HEK293 (cell line): Measurements from ENCODE around the gene LIPH.
A peak's percentile ranks its signal among the peaks of the same experiment; 100 is the strongest.

Source experiments
- CTCF ChIA-PET: fragments of 350-600 bp; formaldehyde crosslinking; extraction: SDS; loops from one replicate; lab custom pipeline; 2021; ENCODE audit warnings: antibody characterized with exemption; lab: Yijun Ruan, JAX
- POLR2A ChIA-PET: fragments of 300-600 bp; formaldehyde crosslinking; extraction: SDS; loops from one replicate; lab custom pipeline; 2020; ENCODE audit warnings: antibody characterized with exemption, inconsistent platforms; lab: Yijun Ruan, JAX
- H3K27ac ChIP-seq: fragments of 200-500 bp; sonication (Bioruptor generic); 2 replicates; pipeline ENCODE4 v1.5.1; 2014; ENCODE audit warnings: low read depth, low read length, control low read depth, inconsistent platforms; ENCODE audit errors: extremely low read depth
- H3K36me3 ChIP-seq, 2 experiments: fragments of 200-500 bp in 1 of 2; sonication (Bioruptor generic) in 1 of 2; 1 replicate in 1 of 2; 2 replicates in 1 of 2; pipeline ENCODE4 v1.5.1; 2014 to 2017; ENCODE audit warnings: inconsistent platforms in 2 of 2, low read length in 2 of 2; ENCODE audit not compliant: control insufficient read depth in 2 of 2, insufficient read depth in 1 of 2
- H3K4me1 ChIP-seq: fragments of 200-500 bp; sonication (Bioruptor generic); 2 replicates; pipeline ENCODE4 v1.5.1; 2014; ENCODE audit warnings: mild to moderate bottlenecking, low read length, inconsistent platforms; ENCODE audit not compliant: control insufficient read depth, insufficient read depth
- H3K4me3 ChIP-seq: 2 replicates; pipeline ENCODE4 v1.5.1; 2011; ENCODE audit warnings: low read depth, mild to moderate bottlenecking, control low read depth, low read length, moderate library complexity
- H3K9me3 ChIP-seq: fragments of 200-500 bp; sonication (Bioruptor generic); 2 replicates; pipeline ENCODE4 v1.5.1; 2014; ENCODE audit warnings: low read depth, low read length, inconsistent platforms; ENCODE audit not compliant: control insufficient read depth, insufficient read depth
- BCL11B ChIP-seq: fragments of 450-650 bp; formaldehyde crosslinking; IDR thresholded peaks from 2 replicates; pipeline ENCODE4 v1.5.1; 2016; ENCODE audit warnings: low read depth, missing biosample characterization, missing genetic modification characterization
- GLI4 ChIP-seq: fragments of 450-650 bp; formaldehyde crosslinking; IDR thresholded peaks from 2 replicates; pipeline ENCODE4 v1.5.1; 2016; ENCODE audit warnings: missing biosample characterization, missing genetic modification characterization
- GLIS1 ChIP-seq: fragments of 450-650 bp; formaldehyde crosslinking; IDR thresholded peaks from 2 replicates; pipeline ENCODE4 v1.5.1; 2016; ENCODE audit warnings: missing biosample characterization, missing genetic modification characterization
- KLF8 ChIP-seq: fragments of 450-650 bp; formaldehyde crosslinking; IDR thresholded peaks from 2 replicates; pipeline ENCODE4 v1.5.1; 2016; ENCODE audit warnings: missing biosample characterization, missing genetic modification characterization
- REPIN1 ChIP-seq: fragments of 450-650 bp; formaldehyde crosslinking; IDR thresholded peaks from 2 replicates; pipeline ENCODE4 v1.5.1; 2017; ENCODE audit warnings: missing biosample characterization, missing genetic modification characterization, low read depth
- SP2 ChIP-seq: fragments of 450-650 bp; formaldehyde crosslinking; IDR thresholded peaks from 2 replicates; pipeline ENCODE4 v1.5.1; 2016; ENCODE audit warnings: missing biosample characterization, missing genetic modification characterization
- ZBTB17 ChIP-seq: fragments of 450-650 bp; formaldehyde crosslinking; IDR thresholded peaks from 2 replicates; pipeline ENCODE4 v1.5.1; 2016; ENCODE audit warnings: missing biosample characterization, missing genetic modification characterization
- ZEB2 ChIP-seq: fragments of 450-650 bp; formaldehyde crosslinking; IDR thresholded peaks from 2 replicates; pipeline ENCODE4 v1.5.1; 2016; ENCODE audit warnings: missing biosample characterization, missing genetic modification characterization
- ZFP69B ChIP-seq: fragments of 450-650 bp; formaldehyde crosslinking; IDR thresholded peaks from 2 replicates; pipeline ENCODE4 v1.5.1; 2016; ENCODE audit warnings: missing biosample characterization, missing genetic modification characterization
- ZNF157 ChIP-seq: fragments of 450-650 bp; formaldehyde crosslinking; IDR thresholded peaks from 2 replicates; pipeline ENCODE4 v1.5.1; 2016; ENCODE audit warnings: missing biosample characterization, missing genetic modification characterization
- ZNF175 ChIP-seq: fragments of 450-650 bp; formaldehyde crosslinking; IDR thresholded peaks from 2 replicates; pipeline ENCODE4 v1.5.1; 2016; ENCODE audit warnings: missing biosample characterization, missing genetic modification characterization
- ZNF394 ChIP-seq: fragments of 450-650 bp; formaldehyde crosslinking; IDR thresholded peaks from 2 replicates; pipeline ENCODE4 v1.5.1; 2016; ENCODE audit warnings: missing biosample characterization, missing genetic modification characterization, mild to moderate bottlenecking, moderate library complexity, borderline replicate concordance
- ZNF48 ChIP-seq: fragments of 450-650 bp; formaldehyde crosslinking; IDR thresholded peaks from 2 replicates; pipeline ENCODE4 v1.5.1; 2016; ENCODE audit warnings: missing biosample characterization, missing genetic modification characterization
- ZNF510 ChIP-seq: fragments of 450-650 bp; formaldehyde crosslinking; IDR thresholded peaks from 2 replicates; pipeline ENCODE4 v1.5.1; 2018; ENCODE audit warnings: mild to moderate bottlenecking, missing genetic modification characterization, missing biosample characterization; ENCODE audit not compliant: insufficient replicate concordance
- ZNF777 ChIP-seq: fragments of 450-650 bp; formaldehyde crosslinking; IDR thresholded peaks from 2 replicates; pipeline ENCODE4 v1.5.1; 2017; ENCODE audit warnings: missing biosample characterization, missing genetic modification characterization, borderline replicate concordance
- ZSCAN16 ChIP-seq: fragments of 450-650 bp; formaldehyde crosslinking; IDR thresholded peaks from 2 replicates; pipeline ENCODE4 v1.5.1; 2016; ENCODE audit warnings: missing biosample characterization, missing genetic modification characterization
- TF ChIP-seq, protein P1 (sequence below): fragments of 450-650 bp; formaldehyde crosslinking; IDR thresholded peaks from 2 replicates; pipeline ENCODE4 v1.5.1; 2016; ENCODE audit warnings: missing biosample characterization, missing genetic modification characterization, borderline replicate concordance
- TF ChIP-seq, protein P2 (sequence below): fragments of 450-650 bp; formaldehyde crosslinking; IDR thresholded peaks from 2 replicates; pipeline ENCODE4 v1.5.1; 2017; ENCODE audit warnings: missing biosample characterization, mild to moderate bottlenecking, missing genetic modification characterization, moderate library complexity
- TF ChIP-seq, protein P3 (sequence below): fragments of 450-650 bp; formaldehyde crosslinking; IDR thresholded peaks from 2 replicates; pipeline ENCODE4 v1.5.1; 2016; ENCODE audit warnings: missing biosample characterization, missing genetic modification characterization
- TF ChIP-seq, protein P4 (sequence below): fragments of 450-650 bp; formaldehyde crosslinking; IDR thresholded peaks from 2 replicates; pipeline ENCODE4 v1.5.1; 2017; ENCODE audit warnings: missing biosample characterization, missing genetic modification characterization
- TF ChIP-seq, protein P5 (sequence below): fragments of 450-650 bp; formaldehyde crosslinking; IDR thresholded peaks from 2 replicates; pipeline ENCODE4 v1.5.1; 2017; ENCODE audit warnings: missing biosample characterization, missing genetic modification characterization

LIPH gene

DNA sequence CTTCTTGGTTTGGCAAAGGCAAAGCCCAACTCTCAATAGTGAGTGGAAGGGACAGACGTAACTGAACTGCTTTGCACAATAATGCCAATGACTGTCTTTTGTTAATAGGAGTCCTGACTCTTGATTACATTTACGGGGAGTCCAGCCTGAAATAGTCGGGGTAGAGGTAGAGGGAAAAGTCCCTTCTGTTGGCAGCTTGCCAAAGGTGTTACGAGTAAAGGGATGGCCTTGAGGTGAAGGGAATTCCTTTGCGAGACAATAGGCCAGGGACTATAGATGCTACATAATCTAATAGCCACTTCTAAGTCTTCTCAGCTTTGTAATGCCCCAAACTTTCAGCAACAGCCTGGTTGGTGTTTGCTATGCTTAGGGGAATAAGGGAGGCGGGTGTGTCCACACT lies 31.5 kb upstream of the LIPH start:
- CTCF ChIA-PET, result interaction anchor here (0.7 to 0.9 kb wide), 3 partner anchors 9 to 1026 kb away, joined by 3 read pairs; no protein-coding TSS in a partner anchor

DNA sequence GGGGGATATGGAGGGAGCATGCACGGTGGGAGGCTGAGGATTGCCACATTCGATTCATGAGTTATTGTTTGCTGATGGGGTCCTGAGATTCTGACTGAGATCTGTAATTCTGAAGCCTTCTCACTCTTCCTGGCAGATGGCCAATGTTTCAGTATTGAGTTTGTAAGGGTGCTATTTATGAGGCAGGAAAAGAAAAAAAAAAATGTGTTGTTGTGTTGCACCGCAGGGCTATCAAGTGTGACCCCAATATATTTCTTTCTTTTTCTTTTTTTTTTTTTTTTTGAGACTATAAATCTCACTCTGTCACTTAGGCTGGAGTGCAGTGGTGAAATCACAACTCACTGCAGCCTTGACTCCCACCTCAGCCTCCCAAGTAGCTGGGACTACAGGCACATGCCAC lies 30.5 kb upstream of the LIPH start:
- Histone ChIP-seq H3K27ac (no peak overlapping the region), H3K4me1 (no peaks in the 10 kb centered on the region), H3K9me3 (no peaks in the 10 kb centered on the region), H3K4me3 (no peak overlapping the region), H3K36me3 (no peaks in the 10 kb centered on the region)
- no peak for TF ChIP-seq ZEB2
- TF ChIP-seq, protein P1, sequence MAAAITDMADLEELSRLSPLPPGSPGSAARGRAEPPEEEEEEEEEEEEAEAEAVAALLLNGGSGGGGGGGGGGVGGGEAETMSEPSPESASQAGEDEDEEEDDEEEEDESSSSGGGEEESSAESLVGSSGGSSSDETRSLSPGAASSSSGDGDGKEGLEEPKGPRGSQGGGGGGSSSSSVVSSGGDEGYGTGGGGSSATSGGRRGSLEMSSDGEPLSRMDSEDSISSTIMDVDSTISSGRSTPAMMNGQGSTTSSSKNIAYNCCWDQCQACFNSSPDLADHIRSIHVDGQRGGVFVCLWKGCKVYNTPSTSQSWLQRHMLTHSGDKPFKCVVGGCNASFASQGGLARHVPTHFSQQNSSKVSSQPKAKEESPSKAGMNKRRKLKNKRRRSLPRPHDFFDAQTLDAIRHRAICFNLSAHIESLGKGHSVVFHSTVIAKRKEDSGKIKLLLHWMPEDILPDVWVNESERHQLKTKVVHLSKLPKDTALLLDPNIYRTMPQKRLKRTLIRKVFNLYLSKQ (tag by site-specific recombination), result no peak
- POLR2A ChIA-PET, result no interaction called here
- CTCF ChIA-PET, result no interaction called here

More for the DNA sequence above, 31.5 kb upstream of the LIPH start:
- Histone ChIP-seq H3K9me3 (no peaks in the 10 kb centered on the region), H3K27ac (no peak overlapping the region), H3K36me3 (peaks cover 0 to 3% of the 10 kb centered on the region in 2 experiments; a peak in 1 of 3 replicates), H3K4me3 (no peak overlapping the region), H3K4me1 (no peaks in the 10 kb centered on the region)
- TF ChIP-seq ZBTB17, result no peak
- TF ChIP-seq, protein P2, sequence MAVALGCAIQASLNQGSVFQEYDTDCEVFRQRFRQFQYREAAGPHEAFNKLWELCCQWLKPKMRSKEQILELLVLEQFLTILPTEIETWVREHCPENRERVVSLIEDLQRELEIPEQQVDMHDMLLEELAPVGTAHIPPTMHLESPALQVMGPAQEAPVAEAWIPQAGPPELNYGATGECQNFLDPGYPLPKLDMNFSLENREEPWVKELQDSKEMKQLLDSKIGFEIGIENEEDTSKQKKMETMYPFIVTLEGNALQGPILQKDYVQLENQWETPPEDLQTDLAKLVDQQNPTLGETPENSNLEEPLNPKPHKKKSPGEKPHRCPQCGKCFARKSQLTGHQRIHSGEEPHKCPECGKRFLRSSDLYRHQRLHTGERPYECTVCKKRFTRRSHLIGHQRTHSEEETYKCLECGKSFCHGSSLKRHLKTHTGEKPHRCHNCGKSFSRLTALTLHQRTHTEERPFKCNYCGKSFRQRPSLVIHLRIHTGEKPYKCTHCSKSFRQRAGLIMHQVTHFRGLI, result peak; percentile 47; the same call in 1 of the 2 replicates
- no peak for TF ChIP-seq ZNF175 (tag by site-specific recombination)
- POLR2A ChIA-PET, result no interaction called here

DNA sequence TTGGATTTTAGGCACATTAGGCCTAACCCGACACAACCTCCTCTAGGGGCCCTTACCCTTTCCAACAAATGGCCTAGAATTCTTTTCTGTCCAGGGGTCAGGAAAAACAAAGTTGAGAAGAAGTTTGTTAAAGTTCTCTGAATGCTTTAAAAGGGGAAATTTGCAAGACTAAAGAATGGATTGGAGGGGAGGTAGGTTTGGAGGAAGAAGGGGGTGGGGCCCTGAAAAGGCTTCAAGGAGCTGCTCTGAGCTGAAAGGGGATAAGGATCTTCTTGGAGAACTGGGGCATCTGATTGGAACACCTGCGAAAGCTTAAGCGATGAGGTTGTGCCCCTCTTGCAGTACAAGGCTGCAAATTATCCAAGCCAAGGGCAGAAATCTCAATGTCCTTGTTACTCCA lies 29.8 kb upstream of the LIPH start:
- CTCF ChIA-PET, result no interaction called here
- Histone ChIP-seq H3K27ac (no peak overlapping the region), H3K36me3 (no peaks in the 10 kb centered on the region), H3K4me1 (no peaks in the 10 kb centered on the region), H3K4me3 (no peak overlapping the region), H3K9me3 (no peaks in the 10 kb centered on the region)
- TF ChIP-seq SP2 (no peak), ZFP69B (no peak), ZSCAN16 (tag by site-specific recombination) (no peak), KLF8 (tag by site-specific recombination) (no peak), GLIS1 (tag by site-specific recombination) (no peak), ZNF157 (no peak), ZNF48 (tag by site-specific recombination) (no peak), ZNF777 (tag by site-specific recombination) (no peak), REPIN1 (tag by site-specific recombination) (no peak), GLI4 (tag by site-specific recombination) (no peak), ZNF394 (tag by site-specific recombination) (no peak), BCL11B (tag by site-specific recombination) (no peak), ZNF510 (no peak)
- TF ChIP-seq, protein P3, sequence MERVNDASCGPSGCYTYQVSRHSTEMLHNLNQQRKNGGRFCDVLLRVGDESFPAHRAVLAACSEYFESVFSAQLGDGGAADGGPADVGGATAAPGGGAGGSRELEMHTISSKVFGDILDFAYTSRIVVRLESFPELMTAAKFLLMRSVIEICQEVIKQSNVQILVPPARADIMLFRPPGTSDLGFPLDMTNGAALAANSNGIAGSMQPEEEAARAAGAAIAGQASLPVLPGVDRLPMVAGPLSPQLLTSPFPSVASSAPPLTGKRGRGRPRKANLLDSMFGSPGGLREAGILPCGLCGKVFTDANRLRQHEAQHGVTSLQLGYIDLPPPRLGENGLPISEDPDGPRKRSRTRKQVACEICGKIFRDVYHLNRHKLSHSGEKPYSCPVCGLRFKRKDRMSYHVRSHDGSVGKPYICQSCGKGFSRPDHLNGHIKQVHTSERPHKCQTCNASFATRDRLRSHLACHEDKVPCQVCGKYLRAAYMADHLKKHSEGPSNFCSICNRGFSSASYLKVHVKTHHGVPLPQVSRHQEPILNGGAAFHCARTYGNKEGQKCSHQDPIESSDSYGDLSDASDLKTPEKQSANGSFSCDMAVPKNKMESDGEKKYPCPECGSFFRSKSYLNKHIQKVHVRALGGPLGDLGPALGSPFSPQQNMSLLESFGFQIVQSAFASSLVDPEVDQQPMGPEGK (tag by site-specific recombination), result no peak
- TF ChIP-seq, protein P4, sequence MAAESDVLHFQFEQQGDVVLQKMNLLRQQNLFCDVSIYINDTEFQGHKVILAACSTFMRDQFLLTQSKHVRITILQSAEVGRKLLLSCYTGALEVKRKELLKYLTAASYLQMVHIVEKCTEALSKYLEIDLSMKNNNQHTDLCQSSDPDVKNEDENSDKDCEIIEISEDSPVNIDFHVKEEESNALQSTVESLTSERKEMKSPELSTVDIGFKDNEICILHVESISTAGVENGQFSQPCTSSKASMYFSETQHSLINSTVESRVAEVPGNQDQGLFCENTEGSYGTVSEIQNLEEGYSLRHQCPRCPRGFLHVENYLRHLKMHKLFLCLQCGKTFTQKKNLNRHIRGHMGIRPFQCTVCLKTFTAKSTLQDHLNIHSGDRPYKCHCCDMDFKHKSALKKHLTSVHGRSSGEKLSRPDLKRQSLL, result no peak
- TF ChIP-seq, protein P5, sequence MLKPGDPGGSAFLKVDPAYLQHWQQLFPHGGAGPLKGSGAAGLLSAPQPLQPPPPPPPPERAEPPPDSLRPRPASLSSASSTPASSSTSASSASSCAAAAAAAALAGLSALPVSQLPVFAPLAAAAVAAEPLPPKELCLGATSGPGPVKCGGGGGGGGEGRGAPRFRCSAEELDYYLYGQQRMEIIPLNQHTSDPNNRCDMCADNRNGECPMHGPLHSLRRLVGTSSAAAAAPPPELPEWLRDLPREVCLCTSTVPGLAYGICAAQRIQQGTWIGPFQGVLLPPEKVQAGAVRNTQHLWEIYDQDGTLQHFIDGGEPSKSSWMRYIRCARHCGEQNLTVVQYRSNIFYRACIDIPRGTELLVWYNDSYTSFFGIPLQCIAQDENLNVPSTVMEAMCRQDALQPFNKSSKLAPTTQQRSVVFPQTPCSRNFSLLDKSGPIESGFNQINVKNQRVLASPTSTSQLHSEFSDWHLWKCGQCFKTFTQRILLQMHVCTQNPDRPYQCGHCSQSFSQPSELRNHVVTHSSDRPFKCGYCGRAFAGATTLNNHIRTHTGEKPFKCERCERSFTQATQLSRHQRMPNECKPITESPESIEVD (tag by site-specific recombination), result no peak
- POLR2A ChIA-PET, result no interaction called here
